ENCODE data around the gene ATP9B.

ATP9B gene

GRCh38 chr18:79416677-79417052 is 347.5 kb downstream of the ATP9B start:
- no peak for DNase-seq

- DNase-seq: no peak
Measured at GRCh38 chr18:79418236-79418635, 349.0 kb downstream of the ATP9B start.

- no peak for DNase-seq
Measured at GRCh38 chr18:79418642-79419041, 349.4 kb downstream of the ATP9B start.

GRCh38 chr18:79420033-79420745 is 351.0 kb downstream of the ATP9B start:
- DNase-seq: no peak

- no peak for DNase-seq
Measured at GRCh38 chr18:79421275-79421857, 352.2 kb downstream of the ATP9B start.

- no peak for DNase-seq
Measured at GRCh38 chr18:79422022-79422782, 353.0 kb downstream of the ATP9B start.

- no peak for DNase-seq
Measured at GRCh38 chr18:79422783-79423165, 353.6 kb downstream of the ATP9B start.

- no peak for DNase-seq
Measured at GRCh38 chr18:79423211-79424007, 354.2 kb downstream of the ATP9B start.

- DNase-seq: no peak
Measured at GRCh38 chr18:79424008-79424565, 354.9 kb downstream of the ATP9B start.

- DNase-seq: no peak
Measured at GRCh38 chr18:79424880-79425568, 355.8 kb downstream of the ATP9B start.

GRCh38 chr18:79425569-79425886 is 356.3 kb downstream of the ATP9B start:
- DNase-seq: no peak

GRCh38 chr18:79426376-79427300 is 357.4 kb downstream of the ATP9B start:
- DNase-seq: no peak

GRCh38 chr18:79427368-79428225 is 358.4 kb downstream of the ATP9B start:
- DNase-seq: no peak

Data from NCI-H187 treated with DMSO at 0.1 percent for 48 hours (cell line).